Endothelial cell of umbilical vein (primary cell): ENCODE measurements around the gene ZNF79. TPM values are rescaled to one million over a fixed set of nuclear protein-coding genes. Genes with fewer than 3 reads are reported as not detected.

Source experiments
- BruUV-seq: library from RNA; stranded (reverse); fragments of 400-500 nt; replicated peaks from 2 replicates; lab custom pipeline; 2021; lab: Mats Ljungman, UMichigan
- CTCF ChIA-PET: fragments of 300-600, 350-600 bp; sonication (Branson Sonifier 250); formaldehyde crosslinking; loops from one replicate; lab custom pipeline; 2021; ENCODE audit warnings: antibody characterized with exemption, inconsistent platforms; lab: Charles Lee
- POLR2A ChIA-PET: fragments of 300-600, 350-600 bp; sonication (Branson Sonifier 250); formaldehyde crosslinking; loops from one replicate; lab custom pipeline; 2021; ENCODE audit warnings: antibody characterized with exemption, inconsistent platforms; lab: Charles Lee
- DNase-seq: peaks from one replicate; pipeline ENCODE4 v3.0.0-alpha.2; 2011; ENCODE audit warnings: low read depth, low spot score
- FAIRE-seq: peaks from 2 replicates; lab custom pipeline; 2011; peaks lifted over from hg19 to GRCh38; lab: Jason Lieb, UNC
- H2AFZ ChIP-seq: 2 replicates; pipeline ENCODE4 v1.6.0; 2012; ENCODE audit warnings: low read depth, low read length, control low read depth, inconsistent platforms
- H3K27ac ChIP-seq: 2 replicates; pipeline ENCODE4 v1.5.1; 2011; ENCODE audit warnings: low read depth, mild to moderate bottlenecking, control low read depth, low read length, moderate library complexity; ENCODE audit not compliant: insufficient read depth
- H3K27me3 ChIP-seq, 2 experiments: 2 replicates each; pipeline versions ENCODE4 v1.6.0 to v1.6.1; 2011; ENCODE audit warnings: low read length in 2 of 2, mixed read lengths in 1 of 2; ENCODE audit not compliant: control insufficient read depth in 2 of 2, insufficient read depth in 2 of 2
- H3K36me3 ChIP-seq, 2 experiments: 2 replicates in 1 of 2; 3 replicates in 1 of 2; pipeline ENCODE4 v1.5.1; 2011; ENCODE audit warnings: low read length in 2 of 2, mild to moderate bottlenecking in 1 of 2, moderate library complexity in 1 of 2; ENCODE audit not compliant: control insufficient read depth in 2 of 2, insufficient read depth in 2 of 2; ENCODE audit errors: extremely low read depth in 1 of 2
- H3K4me1 ChIP-seq: 3 replicates; pipeline ENCODE4 v1.5.1; 2011; ENCODE audit warnings: mild to moderate bottlenecking, low read length; ENCODE audit not compliant: control insufficient read depth, insufficient read depth; ENCODE audit errors: extremely low read depth
- H3K4me2 ChIP-seq: 2 replicates; pipeline ENCODE4 v1.6.1; 2011; ENCODE audit warnings: low read length, control low read depth, mixed read lengths; ENCODE audit not compliant: insufficient read depth
- H3K4me3 ChIP-seq, 3 experiments: fragments of 200-600 bp in 1 of 3; sonication (generic), shearing (Covaris generic) in 1 of 3; replicated peaks in 1 of 3; 2 replicates each; pipeline ENCODE4 v1.5.1; 2011 to 2016; ENCODE audit warnings: control low read depth in 3 of 3, low read length in 3 of 3, mild to moderate bottlenecking in 2 of 3, inconsistent platforms in 1 of 3, low read depth in 1 of 3, moderate library complexity in 1 of 3; ENCODE audit not compliant: insufficient read depth in 1 of 3
- H3K79me2 ChIP-seq: 2 replicates; pipeline ENCODE4 v1.6.0; 2012; ENCODE audit warnings: low read length, inconsistent platforms; ENCODE audit not compliant: control insufficient read depth, insufficient read depth
- H3K9ac ChIP-seq: replicated peaks from 2 replicates; pipeline ENCODE3; 2011; ENCODE audit warnings: low read length, control low read depth; ENCODE audit not compliant: insufficient read depth; ENCODE audit errors: extremely low read depth
- H3K9me1 ChIP-seq: replicated peaks from 3 replicates; pipeline ENCODE4 v1.6.0; 2011; ENCODE audit warnings: mild to moderate bottlenecking, low read length; ENCODE audit not compliant: control insufficient read depth, insufficient read depth; ENCODE audit errors: extremely low read depth
- H3K9me3 ChIP-seq: replicated peaks from 2 replicates; pipeline ENCODE4 v1.5.1; 2012; ENCODE audit warnings: low read length, inconsistent platforms; ENCODE audit not compliant: control insufficient read depth, insufficient read depth
- H4K20me1 ChIP-seq: replicated peaks from 2 replicates; pipeline ENCODE3; 2011; ENCODE audit warnings: mild to moderate bottlenecking, low read length; ENCODE audit not compliant: control insufficient read depth, insufficient read depth; ENCODE audit errors: extremely low read depth
- EZH2 ChIP-seq: IDR thresholded peaks from 2 replicates; pipeline ENCODE4 v1.6.1; 2012; ENCODE audit warnings: borderline replicate concordance, low read depth, mild to moderate bottlenecking, moderate library complexity, low read length, inconsistent platforms; ENCODE audit not compliant: severe bottlenecking
- FOS ChIP-seq: IDR thresholded peaks from 2 replicates; pipeline ENCODE4 v1.6.1; 2011; ENCODE audit warnings: mild to moderate bottlenecking, low read length, moderate library complexity, borderline replicate concordance; ENCODE audit not compliant: insufficient read depth
- GATA2 ChIP-seq: IDR thresholded peaks from 2 replicates; pipeline ENCODE4 v1.7.0; 2011; ENCODE audit warnings: low read depth, mild to moderate bottlenecking, moderate library complexity, mixed read lengths, low read length; ENCODE audit not compliant: insufficient read length, insufficient read depth
- JUN ChIP-seq: IDR thresholded peaks from 2 replicates; pipeline ENCODE4 v1.6.1; 2011; ENCODE audit warnings: borderline replicate concordance, low read depth; ENCODE audit not compliant: insufficient read length, insufficient read depth
- MAX ChIP-seq: IDR thresholded peaks from 2 replicates; pipeline ENCODE4 v1.6.1; 2011; ENCODE audit not compliant: insufficient read depth, insufficient read length
- MYC ChIP-seq: IDR thresholded peaks from one replicate; pipeline ENCODE4 v1.6.1; 2011; ENCODE audit warnings: mild to moderate bottlenecking, low read depth, low read length
- POLR2A ChIP-seq: IDR thresholded peaks from 2 replicates; pipeline ENCODE4 v1.6.1; 2012; ENCODE audit warnings: low read depth, mild to moderate bottlenecking, control low read depth, low read length
- POLR2AphosphoS5 ChIP-seq: IDR thresholded peaks from 2 replicates; pipeline ENCODE4 v1.6.1; 2012; ENCODE audit warnings: low read depth, mild to moderate bottlenecking, control low read depth, low read length, moderate library complexity; ENCODE audit not compliant: insufficient read depth
- dilution Hi-C: fragments of 300-500 bp; cut with MboI; formaldehyde crosslinking; loops from one replicate; pipeline ENCODE4 v1.15.0; 2019; ENCODE audit warnings: low sequenced_read_pairs; ENCODE audit not compliant: extremely low pct_ligation_motif_present
- intact Hi-C: fragments of 100-400 bp; cut with micrococcal nuclease; formaldehyde crosslinking; loops from one replicate; pipeline ENCODE4 v1.10.0; 2022
- polyA plus RNA-seq, 4 experiments: library from polyadenylated mRNA; depleted of rRNA in 3 of 4; stranded (reverse) in 3 of 4; unstranded in 1 of 4; fragments of >200 nt; gene quantifications; 2 replicates each; pipeline versions ENCODE4 v1.2.1 to v1.2.3, GENCODE V29; 2011 to 2012; ENCODE audit warnings: missing spikeins in 1 of 4
- total RNA-seq: library from RNA; stranded (reverse); gene quantifications from 2 replicates; pipeline ENCODE4 v1.2.3, GENCODE V29; 2021
- TF ChIP-seq, protein P1 (sequence below), 2 donors: IDR thresholded peaks; 1 replicate in 1 of 2; 2 replicates in 1 of 2; pipeline ENCODE4 v1.5.1; 2011; ENCODE audit warnings: low read length in 2 of 2, mild to moderate bottlenecking in 2 of 2, moderate library complexity in 2 of 2, control low read depth in 1 of 2, inconsistent platforms in 1 of 2, low read depth in 1 of 2; ENCODE audit not compliant: insufficient read depth in 1 of 2; ENCODE audit errors: extremely low read depth in 1 of 2

ZNF79 gene
- total and polyA plus RNA-seq, 2 donors (not counting 3 experiments of a cell fraction or from before 2014, with no cell fraction given) = 6.3 to 10.6 TPM

DNA sequence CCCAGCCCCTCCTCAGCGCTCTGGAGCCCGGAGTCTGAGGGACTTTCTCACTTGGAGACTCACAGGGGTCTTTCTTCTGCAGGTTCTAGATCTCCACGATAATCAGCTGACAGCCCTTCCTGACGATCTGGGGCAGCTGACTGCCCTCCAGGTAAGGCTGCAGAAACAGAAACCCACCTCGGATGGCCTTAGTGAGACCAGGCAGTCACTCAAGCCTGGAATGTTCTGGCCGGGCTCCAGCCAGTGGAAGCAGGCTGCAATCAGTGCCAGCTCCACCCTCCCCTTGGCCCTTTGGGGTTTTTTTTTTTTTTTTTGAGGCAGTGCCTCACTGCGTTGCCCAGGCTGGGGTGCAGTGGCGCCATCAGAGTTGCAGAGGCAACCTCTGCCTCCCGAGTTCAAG, 34.7 kb downstream of the ZNF79 start:
- H3K36me3 ChIP-seq = peaks cover 0 to 26% of the 10 kb centered on the region in 2 experiments

More for the DNA sequence above, 34.7 kb downstream of the ZNF79 start:
- no peak for TF ChIP-seq POLR2A
- no peak for TF ChIP-seq MYC
- no peak for TF ChIP-seq MAX
- no peak for TF ChIP-seq EZH2
- TF ChIP-seq POLR2AphosphoS5 = no peak
- no peak for TF ChIP-seq JUN
- TF ChIP-seq GATA2 = no peak
- TF ChIP-seq, protein P1, sequence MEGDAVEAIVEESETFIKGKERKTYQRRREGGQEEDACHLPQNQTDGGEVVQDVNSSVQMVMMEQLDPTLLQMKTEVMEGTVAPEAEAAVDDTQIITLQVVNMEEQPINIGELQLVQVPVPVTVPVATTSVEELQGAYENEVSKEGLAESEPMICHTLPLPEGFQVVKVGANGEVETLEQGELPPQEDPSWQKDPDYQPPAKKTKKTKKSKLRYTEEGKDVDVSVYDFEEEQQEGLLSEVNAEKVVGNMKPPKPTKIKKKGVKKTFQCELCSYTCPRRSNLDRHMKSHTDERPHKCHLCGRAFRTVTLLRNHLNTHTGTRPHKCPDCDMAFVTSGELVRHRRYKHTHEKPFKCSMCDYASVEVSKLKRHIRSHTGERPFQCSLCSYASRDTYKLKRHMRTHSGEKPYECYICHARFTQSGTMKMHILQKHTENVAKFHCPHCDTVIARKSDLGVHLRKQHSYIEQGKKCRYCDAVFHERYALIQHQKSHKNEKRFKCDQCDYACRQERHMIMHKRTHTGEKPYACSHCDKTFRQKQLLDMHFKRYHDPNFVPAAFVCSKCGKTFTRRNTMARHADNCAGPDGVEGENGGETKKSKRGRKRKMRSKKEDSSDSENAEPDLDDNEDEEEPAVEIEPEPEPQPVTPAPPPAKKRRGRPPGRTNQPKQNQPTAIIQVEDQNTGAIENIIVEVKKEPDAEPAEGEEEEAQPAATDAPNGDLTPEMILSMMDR (IDR thresholded peaks at IDR 0.05; ENCODE audit: extremely low read depth in 1 of 2, insufficient read depth in 1 of 2, low read depth in 1 of 2, low read length in 2 of 2) = no peak
- TF ChIP-seq FOS = no peak
- FAIRE-seq (no peak), DNase-seq (no peak)
- ChIA-PET CTCF (interaction anchor here (0.7 to 2.1 kb wide), 2 partner anchors 233 to 276 kb away, joined by 3 to 7 read pairs; partner anchors contain the start of gene TOR2A), POLR2A (no interaction called here)
- Histone ChIP-seq H2AFZ (no peak overlapping the region), H3K27me3 (no peaks in the 10 kb centered on the region), H3K4me3 (no peak overlapping the region), H3K4me1 (no peaks in the 10 kb centered on the region), H3K27ac (no peak overlapping the region), H3K4me2 (no peak overlapping the region), H3K9me1 (no peaks in the 10 kb centered on the region), H3K79me2 (no peaks in the 10 kb centered on the region), H3K9ac (no peak overlapping the region), H3K9me3 (no peaks in the 10 kb centered on the region), H4K20me1 (no peaks in the 10 kb centered on the region)
- intact Hi-C loops = no loop called here
- BruUV-seq = no TSS peak
- dilution Hi-C loops = no loop called here
